ENCODE measurements around the gene CCDC14.
"Not testable (repeated sequence)": the region's sequence is repeated elsewhere in the genome, so short reads cannot be mapped to it uniquely, and the experiment has no call there.

- TF ChIP-seq CTCF (IDR thresholded peaks at IDR 0.05; ENCODE audit: insufficient read depth, low read length); POLR2AphosphoS5 (IDR thresholded peaks at IDR 0.05; ENCODE audit: low read depth); GABPA (IDR thresholded peaks at IDR 0.05; ENCODE audit: low read depth); REST (IDR thresholded peaks at IDR 0.05; ENCODE audit: insufficient replicate concordance, low read depth); SPI1 (IDR thresholded peaks at IDR 0.05; ENCODE audit: borderline replicate concordance, low read depth): not testable (repeated sequence)
Observed at GRCh38 chr3:123890991-123891390, 70.0 kb downstream of the CCDC14 start.
